HFF-Myc (cell line): Measurements from ENCODE around the gene ARID5B.
A peak's percentile ranks its signal among the peaks of the same experiment; 100 is the strongest.

Experiments
- DNase-seq: peaks from one replicate; pipeline ENCODE4 v3.0.0-alpha.2; 2011; ENCODE audit warnings: low read depth; ENCODE audit errors: extremely low read depth
- H3K4me3 ChIP-seq: replicated peaks from 2 replicates; pipeline ENCODE4 v1.5.1; 2011; ENCODE audit warnings: low read depth, mild to moderate bottlenecking, control low read depth, low read length
- TF ChIP-seq, protein P1 (sequence below): IDR thresholded peaks from 2 replicates; pipeline ENCODE4 v1.5.1; 2012; ENCODE audit warnings: mild to moderate bottlenecking, low read depth, low read length, control low read depth; ENCODE audit errors: missing control alignments

ARID5B gene

DNA sequence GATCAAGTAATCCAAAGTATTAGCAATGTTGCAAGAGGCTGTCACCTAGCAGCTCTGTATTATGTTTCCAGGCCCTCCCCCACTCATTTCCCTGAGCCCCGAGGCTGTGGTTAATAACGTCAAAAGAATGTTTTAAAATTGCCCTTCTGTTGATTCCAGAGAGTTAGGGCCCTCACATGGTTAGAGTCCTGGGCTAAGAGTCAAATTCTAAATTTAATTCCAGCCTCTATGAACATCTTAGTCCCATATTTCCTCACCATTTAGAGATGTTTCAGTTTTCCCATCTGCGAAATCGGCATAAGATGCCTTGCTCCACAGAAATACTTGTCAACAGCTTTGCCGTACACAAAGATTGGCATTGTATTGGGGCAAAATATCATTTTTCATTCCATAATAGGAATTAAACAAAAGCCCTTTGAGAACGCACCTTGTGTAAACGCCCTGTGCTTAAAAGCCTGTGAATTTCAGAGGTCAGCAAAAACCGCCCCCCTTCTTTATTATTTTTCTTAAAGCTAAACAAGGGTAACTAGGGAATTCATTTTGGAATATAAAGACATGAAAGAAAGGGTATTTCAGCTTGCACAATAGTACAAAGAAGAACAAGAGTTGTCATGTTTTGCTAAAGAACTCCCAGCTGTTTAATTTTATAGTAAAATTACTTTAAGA is 135.8 kb downstream of the ARID5B start:
- peak; percentile 67 for DNase-seq
- H3K4me3 ChIP-seq: no peak overlapping the region
- TF ChIP-seq, protein P1, sequence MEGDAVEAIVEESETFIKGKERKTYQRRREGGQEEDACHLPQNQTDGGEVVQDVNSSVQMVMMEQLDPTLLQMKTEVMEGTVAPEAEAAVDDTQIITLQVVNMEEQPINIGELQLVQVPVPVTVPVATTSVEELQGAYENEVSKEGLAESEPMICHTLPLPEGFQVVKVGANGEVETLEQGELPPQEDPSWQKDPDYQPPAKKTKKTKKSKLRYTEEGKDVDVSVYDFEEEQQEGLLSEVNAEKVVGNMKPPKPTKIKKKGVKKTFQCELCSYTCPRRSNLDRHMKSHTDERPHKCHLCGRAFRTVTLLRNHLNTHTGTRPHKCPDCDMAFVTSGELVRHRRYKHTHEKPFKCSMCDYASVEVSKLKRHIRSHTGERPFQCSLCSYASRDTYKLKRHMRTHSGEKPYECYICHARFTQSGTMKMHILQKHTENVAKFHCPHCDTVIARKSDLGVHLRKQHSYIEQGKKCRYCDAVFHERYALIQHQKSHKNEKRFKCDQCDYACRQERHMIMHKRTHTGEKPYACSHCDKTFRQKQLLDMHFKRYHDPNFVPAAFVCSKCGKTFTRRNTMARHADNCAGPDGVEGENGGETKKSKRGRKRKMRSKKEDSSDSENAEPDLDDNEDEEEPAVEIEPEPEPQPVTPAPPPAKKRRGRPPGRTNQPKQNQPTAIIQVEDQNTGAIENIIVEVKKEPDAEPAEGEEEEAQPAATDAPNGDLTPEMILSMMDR: no peak

DNA sequence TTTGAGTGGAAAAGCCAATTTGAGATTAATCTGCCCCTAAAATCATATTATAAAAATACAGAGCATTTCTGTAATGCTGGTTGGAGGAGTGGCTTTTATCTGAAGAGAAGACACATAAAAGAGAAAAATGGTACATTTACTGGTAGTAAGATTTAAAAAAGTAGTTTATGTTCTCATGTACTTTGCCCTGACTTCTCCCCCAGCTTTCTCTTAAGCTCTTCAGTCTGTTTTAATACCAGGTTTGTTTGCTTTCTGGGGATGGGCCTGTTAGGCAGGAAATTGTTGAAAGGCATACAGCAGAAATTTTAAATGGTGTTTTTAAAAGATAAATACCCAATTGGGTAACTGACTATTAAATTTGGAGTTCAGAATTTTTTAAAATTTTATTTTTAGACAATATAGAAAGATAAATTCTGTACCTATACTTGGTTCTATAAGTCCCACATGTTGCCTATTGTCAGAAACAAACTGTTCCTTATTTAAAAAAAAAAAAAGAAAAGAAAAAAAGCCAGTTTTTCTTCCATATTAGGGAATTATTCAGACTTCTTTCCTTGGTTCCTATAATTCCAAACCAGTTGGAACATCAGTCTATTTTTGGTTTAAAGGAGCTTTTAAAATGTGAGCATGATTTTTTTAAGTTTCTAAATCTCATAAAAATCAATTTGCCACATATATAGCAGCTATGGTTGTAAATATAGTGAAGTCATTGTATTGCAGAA is 136.6 kb downstream of the ARID5B start:
- H3K4me3 ChIP-seq: no peak overlapping the region
- TF ChIP-seq, protein P1: no peak
- no peak for DNase-seq

DNA sequence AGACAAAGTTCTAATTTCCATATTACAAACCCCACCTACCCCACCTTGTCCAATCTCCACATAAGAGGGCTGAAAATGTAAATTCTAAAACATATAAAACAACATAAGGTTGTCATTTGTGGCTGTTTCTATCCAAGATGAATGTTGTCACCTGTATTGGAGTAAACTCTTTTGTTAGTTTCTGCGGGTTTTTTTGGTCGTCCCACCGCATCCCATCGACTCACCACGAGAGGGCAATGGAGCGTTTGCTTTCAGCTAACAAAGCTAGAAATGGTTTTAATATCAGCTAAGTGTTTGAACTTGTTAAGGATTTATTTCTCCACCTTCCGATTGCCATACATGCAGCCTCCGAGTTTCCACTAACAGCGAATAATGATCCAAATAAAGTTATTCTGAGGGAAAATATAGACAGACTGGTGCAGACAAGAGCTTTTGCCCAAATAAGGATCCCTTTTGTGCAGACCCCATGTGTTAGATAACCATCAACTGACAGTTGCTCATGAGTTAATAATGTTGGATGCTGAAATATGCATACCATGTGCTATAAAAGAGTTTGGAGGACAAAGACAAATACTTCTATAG is 137.2 kb downstream of the ARID5B start:
- TF ChIP-seq, protein P1: peak; percentile 82
- DNase-seq: peak; percentile 72
- H3K4me3 ChIP-seq: no peak overlapping the region

DNA sequence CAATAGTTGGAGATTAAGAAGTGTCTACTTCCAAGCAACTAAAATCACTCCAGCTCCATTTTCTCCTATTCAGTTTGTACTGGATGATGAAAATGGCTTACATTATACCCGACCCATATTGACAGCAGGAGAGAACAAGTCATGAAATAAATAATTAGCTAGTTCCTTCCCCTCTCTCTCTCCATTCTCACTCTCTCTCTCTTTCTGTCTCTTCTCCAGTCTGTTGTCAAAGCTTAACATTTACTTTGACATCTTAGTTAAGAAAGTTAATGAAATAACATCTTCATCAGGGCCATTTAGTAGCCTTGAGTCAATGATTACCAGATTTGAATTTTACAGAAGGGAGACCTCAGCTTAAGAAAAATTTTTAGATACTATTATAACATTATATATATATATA is 138.5 kb downstream of the ARID5B start:
- H3K4me3 ChIP-seq: no peak overlapping the region
- TF ChIP-seq, protein P1: no peak
- DNase-seq: no peak

DNA sequence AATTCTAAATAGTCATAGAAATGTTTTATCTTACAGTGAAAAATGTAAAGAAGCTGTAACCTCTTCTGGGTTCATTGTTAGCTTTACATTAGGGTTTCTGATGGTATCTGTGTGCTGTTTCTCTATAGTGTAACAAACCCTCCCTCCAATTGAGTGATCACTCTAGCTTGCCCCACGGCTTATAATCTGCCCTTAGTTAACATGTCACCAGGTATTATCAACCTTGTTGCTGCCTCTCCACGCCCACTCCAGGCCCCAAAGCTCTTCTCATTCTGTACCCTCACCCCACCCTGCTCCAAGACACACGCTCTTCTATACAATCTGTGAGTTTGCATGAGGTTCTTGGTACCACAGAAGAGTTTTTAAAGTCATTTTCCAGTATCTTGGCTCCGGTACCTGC is 139.4 kb downstream of the ARID5B start:
- DNase-seq: no peak
- TF ChIP-seq, protein P1: no peak
- no peak overlapping the region for H3K4me3 ChIP-seq

DNA sequence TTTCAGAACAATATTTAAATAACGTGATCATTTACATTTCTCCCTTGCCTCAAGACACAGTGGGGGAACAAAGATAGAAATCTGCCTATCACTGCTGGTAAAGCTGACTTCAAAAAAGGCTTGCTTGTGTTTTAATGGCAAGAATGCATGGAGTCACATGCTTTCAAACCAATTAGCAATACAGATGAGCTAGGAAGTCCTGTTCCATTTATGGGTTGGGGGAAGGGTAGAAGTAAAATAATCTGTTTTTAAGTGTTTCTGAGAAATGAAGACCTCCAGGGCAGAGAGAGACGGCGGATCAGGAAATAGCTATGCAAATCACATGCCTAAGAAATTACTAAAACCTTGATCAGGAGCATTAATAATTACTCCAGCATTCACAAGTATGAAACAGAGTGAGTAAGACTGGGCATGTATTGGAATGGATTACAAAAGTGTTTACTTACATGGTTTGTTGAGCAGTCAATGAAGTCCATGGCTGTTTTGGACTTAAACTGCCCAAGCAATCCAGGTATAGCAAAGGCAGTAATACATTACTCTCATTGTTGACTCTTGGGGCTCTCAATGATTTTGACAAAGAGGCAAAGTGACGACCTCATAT is 142.0 kb downstream of the ARID5B start:
- DNase-seq: peak; percentile 67
- H3K4me3 ChIP-seq: no peak overlapping the region
- TF ChIP-seq, protein P1: no peak
